OCI-LY7 (cell line): ENCODE data around the gene ZMIZ1. TPM values are rescaled to one million over a fixed set of nuclear protein-coding genes. Genes with fewer than 3 reads are reported as not detected.

Experiments
- BruUV-seq: library from RNA; stranded (reverse); fragments of 400-500 nt; replicated peaks from 2 replicates; lab custom pipeline; 2021; lab: Mats Ljungman, UMichigan
- CTCF ChIA-PET: fragments of 300-600 bp; sonication (Branson Sonifier 250); formaldehyde crosslinking; loops from one replicate; lab custom pipeline; 2022; ENCODE audit warnings: antibody characterized with exemption; ENCODE audit not compliant: unreplicated experiment; lab: Charles Lee
- POLR2A ChIA-PET: fragments of 300-600 bp; sonication (Branson Sonifier 250); formaldehyde crosslinking; loops from one replicate; lab custom pipeline; 2022; ENCODE audit warnings: antibody characterized with exemption; lab: Charles Lee
- DNase-seq: peaks from one replicate; pipeline ENCODE4 v3.0.0-alpha.2; 2015; ENCODE audit warnings: low spot score
- H2AFZ ChIP-seq: fragments of 200-600 bp; sonication (generic), shearing (Covaris generic); 2 replicates; pipeline ENCODE4 v1.6.1; 2014; ENCODE audit warnings: mild to moderate bottlenecking, antibody characterized with exemption, low read length, moderate library complexity
- H3K27ac ChIP-seq: fragments of 200-600 bp; sonication (generic); 2 replicates; pipeline ENCODE4 v1.5.1; 2014; ENCODE audit warnings: mixed run types, low read depth, mild to moderate bottlenecking, moderate library complexity, low read length, inconsistent platforms; ENCODE audit not compliant: poor library complexity, severe bottlenecking
- H3K36me3 ChIP-seq: fragments of 200-600 bp; sonication (generic); 2 replicates; pipeline ENCODE4 v1.6.1; 2014; ENCODE audit warnings: mild to moderate bottlenecking, antibody characterized with exemption, low read length, moderate library complexity, mixed read lengths; ENCODE audit not compliant: insufficient read depth
- H3K4me1 ChIP-seq: fragments of 200-600 bp; sonication (generic); 2 replicates; pipeline ENCODE4 v1.5.1; 2014; ENCODE audit warnings: mild to moderate bottlenecking, low read length; ENCODE audit not compliant: insufficient read depth, poor library complexity, severe bottlenecking
- H3K4me2 ChIP-seq: fragments of 200-600 bp; sonication (generic); 2 replicates; pipeline ENCODE4 v1.6.1; 2014; ENCODE audit warnings: mild to moderate bottlenecking, low read length
- H3K4me3 ChIP-seq: fragments of 200-600 bp; sonication (generic); 2 replicates; pipeline ENCODE4 v1.5.1; 2014; ENCODE audit warnings: mild to moderate bottlenecking, low read depth, low read length; ENCODE audit not compliant: poor library complexity, severe bottlenecking
- H3K79me2 ChIP-seq: fragments of 200-600 bp; sonication (generic); 2 replicates; pipeline ENCODE4 v1.6.1; 2016; ENCODE audit warnings: low read depth, mild to moderate bottlenecking, low read length, moderate library complexity, mixed read lengths; ENCODE audit not compliant: insufficient read depth
- H3K9me2 ChIP-seq: fragments of 200-600 bp; sonication (generic); 2 replicates; pipeline ENCODE4 v1.6.1; 2016; ENCODE audit warnings: mild to moderate bottlenecking, low read length, mixed read lengths; ENCODE audit not compliant: insufficient read depth
- H3K9me3 ChIP-seq: fragments of 200-600 bp; sonication (generic); 2 replicates; pipeline ENCODE4 v1.6.1; 2014; ENCODE audit warnings: mild to moderate bottlenecking, mixed run types, low read length, mixed read lengths
- H4K20me1 ChIP-seq: fragments of 200-600 bp; sonication (generic); 2 replicates; pipeline ENCODE4 v1.6.1; 2014; ENCODE audit warnings: mild to moderate bottlenecking, antibody characterized with exemption, low read length, moderate library complexity, mixed read lengths; ENCODE audit not compliant: insufficient read depth
- EZH2phosphoT487 ChIP-seq: fragments of 200-600 bp; sonication (generic); IDR thresholded peaks from 2 replicates; pipeline ENCODE4 v1.6.1; 2018; ENCODE audit warnings: low read depth, borderline replicate concordance, mild to moderate bottlenecking, mixed run types, antibody characterized with exemption, low read length, moderate library complexity, mixed read lengths
- intact Hi-C: fragments of 100-400 bp; cut with micrococcal nuclease; formaldehyde crosslinking; loops from one replicate; pipeline ENCODE4 v1.10.0; 2022; ENCODE audit not compliant: unreplicated experiment
- total RNA-seq, 2 experiments: library from RNA; depleted of rRNA in 1 of 2; stranded (reverse); fragments of >200 nt in 1 of 2; shearing (Covaris generic) in 1 of 2; gene quantifications; 2 replicates each; pipeline ENCODE4 v1.2.3, GENCODE V29; 2014 to 2022
- TF ChIP-seq, protein P1 (sequence below): fragments of 200-600 bp; sonication (generic); conservative IDR thresholded peaks from 2 replicates; pipeline ENCODE4 v1.5.1; 2014; ENCODE audit warnings: mild to moderate bottlenecking, antibody characterized with exemption, low read length, moderate library complexity, mixed read lengths

The ZMIZ1 gene
- total RNA-seq, 2 experiments from 2014 or later, result 20.4 to 66.9 TPM

DNA sequence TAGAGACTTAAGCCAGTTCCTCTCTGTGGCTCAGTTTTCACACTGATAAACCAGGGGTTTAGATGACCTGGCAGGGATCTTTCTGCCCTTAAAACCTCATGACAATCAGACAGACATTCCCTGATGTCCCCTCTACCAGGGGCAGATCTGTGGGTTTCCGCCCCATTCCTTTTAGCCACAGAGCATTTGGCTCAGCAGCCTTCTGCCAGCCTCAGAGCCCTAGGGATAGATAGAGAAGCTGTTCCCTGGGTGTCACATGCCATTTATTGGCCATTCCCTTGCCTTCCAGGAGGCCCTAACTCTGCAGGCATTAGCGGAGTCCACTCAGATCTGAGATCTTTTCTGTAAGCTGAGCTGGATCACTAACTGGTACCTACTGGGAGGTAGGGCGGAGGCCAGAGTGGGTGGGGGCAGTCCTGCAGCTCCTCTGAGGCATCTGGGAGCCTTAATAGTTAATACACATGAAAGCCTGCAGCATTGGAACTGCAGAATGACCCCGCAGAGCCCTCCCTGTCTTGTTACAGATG, 101.5 kb downstream of the ZMIZ1 start:
- CTCF ChIA-PET, result no interaction called here
- Histone ChIP-seq H3K4me1 (no peaks in the 10 kb centered on the region), H2AFZ (no peak overlapping the region), H4K20me1 (no peaks in the 10 kb centered on the region; the same call in 1 of the 2 replicates), H3K4me3 (no peak overlapping the region), H3K9me2 (no peaks in the 10 kb centered on the region), H3K27ac (no peak overlapping the region), H3K9me3 (no peaks in the 10 kb centered on the region), H3K4me2 (no peak overlapping the region), H3K36me3 (no peaks in the 10 kb centered on the region), H3K79me2 (no peaks in the 10 kb centered on the region)
- no TSS peak for BruUV-seq
- DNase-seq, result no peak
- intact Hi-C loops, result no loop called here
- POLR2A ChIA-PET, result no interaction called here
- TF ChIP-seq, protein P1, sequence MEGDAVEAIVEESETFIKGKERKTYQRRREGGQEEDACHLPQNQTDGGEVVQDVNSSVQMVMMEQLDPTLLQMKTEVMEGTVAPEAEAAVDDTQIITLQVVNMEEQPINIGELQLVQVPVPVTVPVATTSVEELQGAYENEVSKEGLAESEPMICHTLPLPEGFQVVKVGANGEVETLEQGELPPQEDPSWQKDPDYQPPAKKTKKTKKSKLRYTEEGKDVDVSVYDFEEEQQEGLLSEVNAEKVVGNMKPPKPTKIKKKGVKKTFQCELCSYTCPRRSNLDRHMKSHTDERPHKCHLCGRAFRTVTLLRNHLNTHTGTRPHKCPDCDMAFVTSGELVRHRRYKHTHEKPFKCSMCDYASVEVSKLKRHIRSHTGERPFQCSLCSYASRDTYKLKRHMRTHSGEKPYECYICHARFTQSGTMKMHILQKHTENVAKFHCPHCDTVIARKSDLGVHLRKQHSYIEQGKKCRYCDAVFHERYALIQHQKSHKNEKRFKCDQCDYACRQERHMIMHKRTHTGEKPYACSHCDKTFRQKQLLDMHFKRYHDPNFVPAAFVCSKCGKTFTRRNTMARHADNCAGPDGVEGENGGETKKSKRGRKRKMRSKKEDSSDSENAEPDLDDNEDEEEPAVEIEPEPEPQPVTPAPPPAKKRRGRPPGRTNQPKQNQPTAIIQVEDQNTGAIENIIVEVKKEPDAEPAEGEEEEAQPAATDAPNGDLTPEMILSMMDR, result no peak

DNA sequence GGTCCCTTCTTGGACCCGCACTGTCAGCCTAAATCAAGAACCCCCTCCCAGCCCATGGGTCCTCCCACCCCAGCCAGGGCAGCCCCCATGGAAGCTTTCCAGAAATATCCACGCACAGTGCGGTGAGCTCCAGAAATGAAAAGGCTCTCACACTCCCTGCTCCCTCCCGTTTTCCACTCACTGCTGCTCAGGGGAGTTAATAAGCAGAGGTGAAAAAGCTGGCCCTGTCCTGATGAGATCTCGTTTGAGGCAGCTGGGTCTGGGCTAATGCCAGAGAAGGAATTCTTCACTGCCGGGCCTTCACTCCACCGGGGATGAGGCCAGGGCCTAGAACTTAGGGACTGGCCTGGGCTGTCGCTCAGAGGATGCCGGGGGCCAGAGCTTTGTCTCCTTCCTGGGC, 102.2 kb downstream of the ZMIZ1 start:
- BruUV-seq, result no TSS peak
- intact Hi-C loops, result no loop called here

DNA sequence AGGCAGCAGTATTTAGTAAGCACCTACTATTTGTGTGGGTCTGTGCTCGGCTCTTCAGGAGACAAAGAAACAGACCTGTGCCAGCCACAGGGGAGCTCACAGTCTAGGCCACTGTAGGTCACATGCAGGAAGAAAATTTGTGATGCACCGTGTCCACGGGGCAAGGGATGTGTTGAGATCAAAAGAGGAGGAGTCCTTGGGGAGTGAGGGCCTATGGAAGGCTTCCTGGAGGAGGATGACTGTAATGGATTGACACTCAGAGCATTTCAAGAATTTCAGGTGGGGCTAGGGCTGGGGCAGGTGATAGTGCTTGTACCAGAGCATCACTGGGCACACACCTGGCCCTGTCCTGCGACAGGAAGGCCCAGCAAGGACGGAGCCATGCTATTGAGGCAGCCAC, 102.7 kb downstream of the ZMIZ1 start:
- Histone ChIP-seq H3K27ac (no peak overlapping the region), H3K9me2 (no peaks in the 10 kb centered on the region), H4K20me1 (no peaks in the 10 kb centered on the region), H3K36me3 (no peaks in the 10 kb centered on the region), H3K79me2 (no peaks in the 10 kb centered on the region), H2AFZ (no peak overlapping the region), H3K9me3 (no peaks in the 10 kb centered on the region), H3K4me2 (no peak overlapping the region), H3K4me1 (peaks cover under 1% of the 10 kb centered on the region), H3K4me3 (no peak overlapping the region)
- ChIA-PET CTCF (no interaction called here), POLR2A (no interaction called here)
- DNase-seq, result no peak
- intact Hi-C loops, result no loop called here
- TF ChIP-seq EZH2phosphoT487, result no peak
- TF ChIP-seq, protein P1, result no peak
- BruUV-seq, result no TSS peak

More for the DNA sequence above, 102.2 kb downstream of the ZMIZ1 start:
- DNase-seq, result no peak
- Histone ChIP-seq H3K79me2 (no peaks in the 10 kb centered on the region), H3K27ac (no peak overlapping the region), H3K9me2 (no peaks in the 10 kb centered on the region), H3K4me3 (no peak overlapping the region), H4K20me1 (no peaks in the 10 kb centered on the region), H3K4me2 (no peak overlapping the region), H3K4me1 (no peaks in the 10 kb centered on the region), H2AFZ (no peak overlapping the region), H3K36me3 (no peaks in the 10 kb centered on the region), H3K9me3 (no peaks in the 10 kb centered on the region)
- CTCF ChIA-PET, result no interaction called here
- POLR2A ChIA-PET, result no interaction called here
- no peak for TF ChIP-seq EZH2phosphoT487
- TF ChIP-seq, protein P1, result no peak
